HG03108 (cell line): Measurements from ENCODE around the gene UIMC1.
"Not testable (repeated sequence)": the region's sequence is repeated elsewhere in the genome, so short reads cannot be mapped to it uniquely, and the experiment has no call there.

Source experiments
- ATAC-seq: cut with Tn5 transposase; IDR thresholded peaks from one replicate; pipeline ENCODE4 v1.9.1; 2021; ENCODE audit warnings: moderate library complexity; ENCODE audit not compliant: unreplicated experiment

The UIMC1 gene

GRCh38 chr5:177008716-177009115 is 2.1 kb upstream of the UIMC1 start:
- ATAC-seq, result no peak

DNA sequence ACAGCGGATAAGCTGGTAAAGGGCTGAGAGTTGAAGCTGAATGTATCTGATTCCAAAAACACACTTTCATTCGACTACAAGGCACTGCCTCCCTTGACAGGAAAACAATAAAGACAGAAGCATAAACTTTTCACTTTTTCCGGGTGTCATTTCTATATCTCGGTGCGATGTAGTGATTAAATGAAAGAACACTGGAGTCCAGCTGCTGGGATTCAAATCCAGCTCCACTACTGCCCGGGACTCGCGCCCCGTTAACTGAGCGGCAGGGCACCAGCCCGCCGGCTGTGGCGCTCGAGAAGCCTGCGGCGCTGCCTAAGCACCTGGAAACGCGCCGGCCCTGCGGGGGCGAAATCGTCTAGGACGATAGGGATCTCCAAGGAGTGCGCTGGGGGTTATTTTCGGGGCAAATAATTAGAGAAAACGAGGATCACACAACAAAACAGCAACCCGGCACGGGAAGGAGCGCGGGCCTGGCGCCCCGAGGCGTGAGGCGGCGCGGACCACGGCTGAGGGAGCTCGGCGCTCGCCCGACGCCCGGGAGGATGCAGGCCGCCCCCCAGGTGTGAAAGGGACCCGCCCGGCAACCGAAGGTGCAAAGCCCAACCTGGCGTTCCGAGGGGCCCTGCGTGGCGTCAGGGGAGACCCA is 837 bp downstream of the UIMC1 start:
- peak; percentile 64 for ATAC-seq

DNA sequence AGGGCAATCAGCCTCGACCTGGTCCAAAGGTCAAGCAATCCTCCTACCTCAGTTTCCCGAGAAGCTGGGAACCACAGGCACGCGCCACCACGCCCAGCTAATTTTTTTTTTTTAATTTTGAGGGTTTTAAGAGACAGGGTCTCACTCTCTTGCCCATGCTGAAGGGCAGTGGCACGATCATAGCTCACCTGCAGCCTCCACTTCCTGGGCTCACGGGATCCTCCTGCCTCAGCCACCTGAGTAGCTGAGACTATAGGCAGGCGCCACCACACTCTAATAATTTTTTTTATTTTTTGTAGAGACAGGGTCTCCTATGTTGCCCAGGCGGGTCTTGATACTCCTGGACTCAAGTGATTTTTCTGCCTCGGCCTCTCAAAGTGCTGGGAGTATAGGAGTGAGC is 1.6 kb downstream of the UIMC1 start:
- ATAC-seq, result no peak

DNA sequence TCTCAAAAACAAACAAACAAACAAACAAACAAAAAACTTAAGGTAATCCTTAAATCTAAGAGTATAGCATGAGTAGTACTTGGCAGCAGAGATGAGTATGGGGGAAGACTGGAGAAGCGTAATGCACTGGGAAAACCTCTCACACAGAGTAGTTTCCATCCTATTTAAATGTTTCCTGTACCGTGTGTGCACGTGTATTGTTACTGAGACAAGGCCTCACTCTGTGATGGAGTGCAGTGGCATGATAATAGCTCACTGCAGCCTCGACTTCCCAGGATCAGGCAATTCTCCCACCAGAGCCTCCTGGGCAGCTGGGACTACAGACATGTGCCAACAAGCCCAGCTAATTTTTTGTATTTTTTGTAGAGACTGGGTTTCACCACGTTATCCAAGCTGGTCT is 2.9 kb downstream of the UIMC1 start:
- no peak for ATAC-seq

- ATAC-seq, result not testable (repeated sequence)
Observed at GRCh38 chr5:176999526-176999925, 7.1 kb downstream of the UIMC1 start.

DNA sequence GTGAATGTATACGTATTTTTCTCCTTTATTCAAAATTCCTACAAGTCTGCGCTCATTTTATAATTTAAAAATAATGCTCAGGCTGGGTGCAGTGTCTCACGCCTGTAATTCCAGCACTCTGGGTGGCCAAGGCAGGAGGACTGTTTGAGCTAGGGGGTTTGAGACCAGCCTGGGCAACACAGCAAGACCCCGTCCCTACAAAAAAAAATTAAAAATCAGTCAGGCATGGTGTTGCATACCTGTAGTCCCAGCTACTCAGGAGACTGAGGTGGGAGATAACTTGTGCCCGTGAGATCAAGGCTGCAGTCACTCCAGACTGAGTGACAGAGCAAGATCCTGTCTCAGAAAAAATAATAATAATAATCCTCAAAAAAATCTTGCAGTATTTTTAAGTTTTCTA is 7.8 kb downstream of the UIMC1 start:
- ATAC-seq, result no peak

DNA sequence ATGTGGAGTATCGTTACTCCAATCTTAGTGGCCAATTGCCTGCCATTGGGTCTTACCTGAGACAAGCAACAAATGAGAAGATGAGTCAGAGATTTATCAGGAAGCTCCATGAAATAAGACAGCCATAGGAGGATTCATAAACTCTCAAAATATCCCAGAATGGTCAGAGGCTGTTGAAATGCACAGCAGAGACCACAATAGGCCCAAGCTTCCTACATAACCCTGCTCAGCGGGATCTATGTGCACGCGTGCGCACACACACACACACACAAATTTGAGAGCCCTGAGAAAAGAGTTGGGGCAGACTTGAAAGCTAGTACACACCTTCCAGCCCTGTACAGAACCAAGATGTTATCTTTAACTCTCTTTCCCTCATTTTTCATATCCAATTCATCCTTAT is 9.8 kb downstream of the UIMC1 start:
- no peak for ATAC-seq

DNA sequence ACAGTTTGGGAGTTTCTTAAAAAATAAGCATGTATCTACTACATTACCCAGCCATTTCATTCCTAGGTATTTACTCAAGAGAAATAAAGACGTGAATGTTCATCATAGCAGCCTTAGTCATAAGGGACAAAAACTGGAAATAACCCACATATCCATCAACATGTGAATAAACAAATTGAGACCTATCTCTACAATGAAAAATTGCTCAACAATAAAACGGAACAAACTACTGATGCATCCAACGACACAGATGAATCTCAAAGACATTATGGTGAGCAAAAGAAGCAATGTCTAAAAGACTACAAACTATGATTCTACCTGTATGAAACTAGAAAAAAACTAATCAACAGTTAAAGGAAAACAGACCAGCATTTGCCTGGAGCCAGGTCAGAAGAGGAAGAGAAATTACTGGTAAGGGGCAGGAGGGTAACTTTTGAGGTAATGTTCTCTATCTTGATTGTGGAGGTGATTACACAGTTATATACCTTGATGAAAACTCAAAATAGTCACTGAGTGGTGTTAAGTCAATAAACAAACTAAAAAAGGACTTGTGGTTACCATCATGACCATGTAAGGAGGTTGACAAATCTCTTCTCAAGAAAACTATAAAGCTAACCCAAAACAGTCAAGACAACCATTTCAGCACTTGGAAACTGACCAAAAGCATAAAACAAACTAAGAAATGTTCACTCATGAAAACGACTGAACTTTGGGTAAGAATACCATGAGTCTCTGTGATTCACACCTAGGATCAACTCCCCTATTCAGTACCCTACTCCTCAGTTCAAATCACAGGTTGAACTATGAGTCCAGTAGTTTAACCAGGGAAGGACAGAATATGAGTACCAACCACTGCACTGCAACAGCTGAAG is 10.4 kb downstream of the UIMC1 start:
- peak; percentile 54 for ATAC-seq

DNA sequence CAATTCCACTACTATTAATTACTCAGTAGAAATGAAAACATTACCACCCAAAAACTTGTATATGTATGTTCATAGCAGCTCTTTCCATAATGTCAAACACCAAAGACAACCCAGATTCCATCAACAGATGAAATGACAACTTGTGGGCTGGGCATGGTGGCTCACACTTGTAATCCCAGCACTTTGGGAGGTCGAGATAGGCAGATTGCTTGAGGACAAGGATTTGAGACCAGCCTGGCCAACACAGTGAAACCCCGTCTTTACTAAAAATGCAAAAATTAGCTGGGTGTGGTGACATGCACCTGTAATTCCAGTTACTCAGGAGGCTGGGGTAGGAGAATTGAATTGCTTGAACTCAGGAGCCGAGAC is 11.5 kb downstream of the UIMC1 start:
- ATAC-seq, result no peak

- ATAC-seq, result no peak
Observed at GRCh38 chr5:176994460-176995121, 12.0 kb downstream of the UIMC1 start.

DNA sequence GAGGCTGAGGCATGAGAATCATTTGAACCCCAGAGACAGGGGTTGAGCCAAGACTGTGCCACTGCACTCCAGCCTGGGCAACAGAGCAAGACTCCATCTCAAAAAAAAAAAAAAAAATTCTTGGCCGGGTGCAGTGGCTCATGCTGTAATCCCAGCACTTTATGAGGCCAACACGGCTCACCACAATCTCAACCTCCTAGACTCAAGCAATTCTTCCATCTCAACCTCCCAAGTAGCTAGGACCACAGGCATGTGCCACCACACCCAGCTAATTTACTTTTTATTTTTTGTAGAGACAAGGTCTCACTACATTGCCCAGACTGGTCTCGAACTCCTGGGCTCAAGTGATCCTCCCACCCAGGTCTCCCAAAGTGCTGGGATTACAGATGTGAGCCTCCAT is 13.5 kb downstream of the UIMC1 start:
- ATAC-seq, result not testable (repeated sequence)

- no peak for ATAC-seq
Observed at GRCh38 chr5:176987583-176987982, 19.0 kb downstream of the UIMC1 start.

DNA sequence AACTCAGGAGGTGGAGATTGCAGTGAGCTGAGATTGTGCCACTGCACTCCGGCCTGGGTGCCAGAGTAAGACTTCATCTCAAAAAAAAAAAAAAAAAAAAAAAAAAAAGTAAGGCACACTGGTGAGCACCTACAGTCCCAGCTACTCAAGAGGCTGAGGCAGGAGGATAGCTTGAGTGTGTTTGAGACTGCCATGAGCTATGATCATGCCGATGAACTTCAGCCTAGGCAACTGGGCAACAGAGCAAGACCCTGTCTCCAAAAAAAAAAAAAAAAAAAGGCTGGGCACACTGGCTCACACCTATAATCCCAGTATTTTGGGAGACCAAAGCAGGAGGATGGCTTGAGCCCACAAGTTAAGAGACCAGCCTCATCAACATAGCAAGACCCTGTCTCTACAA is 20.3 kb downstream of the UIMC1 start:
- ATAC-seq, result no peak

GRCh38 chr5:176985516-176985915 is 21.1 kb downstream of the UIMC1 start:
- peak; percentile 83 for ATAC-seq

DNA sequence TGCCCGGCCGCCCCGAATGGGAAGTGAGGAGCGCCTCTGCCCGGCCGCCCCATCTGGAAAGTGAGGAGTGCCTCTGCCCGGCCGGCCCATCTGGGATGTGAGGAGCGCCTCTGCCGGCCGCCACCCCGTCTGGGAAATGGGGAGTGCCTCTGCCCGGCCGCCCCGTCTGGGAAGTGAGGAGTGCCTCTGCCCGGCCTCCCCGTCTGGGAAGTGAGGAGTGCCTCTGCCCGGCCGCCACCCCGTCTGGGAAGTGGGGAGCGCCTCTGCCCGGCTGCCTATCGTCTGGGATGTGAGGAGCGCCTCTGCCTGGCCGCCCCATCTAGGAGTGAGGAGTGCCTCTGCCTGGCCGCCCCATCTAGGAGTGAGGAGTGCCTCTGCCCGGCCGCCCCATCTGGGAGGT is 22.4 kb downstream of the UIMC1 start:
- not testable (repeated sequence) for ATAC-seq

- not testable (repeated sequence) for ATAC-seq
Observed at GRCh38 chr5:176983593-176983992, 23.0 kb downstream of the UIMC1 start.

DNA sequence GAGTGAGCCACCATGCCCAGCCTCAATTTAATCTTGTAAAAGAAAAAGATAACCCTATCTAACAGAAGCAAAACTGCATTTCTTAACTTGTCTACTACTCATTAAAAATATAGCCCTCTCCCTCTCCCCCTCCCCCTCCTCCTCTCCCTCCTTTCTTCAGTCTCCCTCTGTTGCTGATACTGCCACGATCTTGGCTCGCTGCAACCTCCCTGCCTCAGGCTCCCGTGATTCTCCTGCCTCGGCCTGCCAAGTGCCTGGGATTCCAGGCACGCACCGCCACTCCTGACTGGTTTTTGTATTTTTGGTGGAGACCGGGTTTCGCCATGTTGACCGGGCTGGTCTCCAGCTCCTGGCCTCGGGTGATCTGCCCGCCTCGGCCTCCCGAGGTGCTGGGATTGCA is 23.5 kb downstream of the UIMC1 start:
- not testable (repeated sequence) for ATAC-seq

- ATAC-seq, result no peak
Observed at GRCh38 chr5:176980818-176981217, 25.8 kb downstream of the UIMC1 start.

DNA sequence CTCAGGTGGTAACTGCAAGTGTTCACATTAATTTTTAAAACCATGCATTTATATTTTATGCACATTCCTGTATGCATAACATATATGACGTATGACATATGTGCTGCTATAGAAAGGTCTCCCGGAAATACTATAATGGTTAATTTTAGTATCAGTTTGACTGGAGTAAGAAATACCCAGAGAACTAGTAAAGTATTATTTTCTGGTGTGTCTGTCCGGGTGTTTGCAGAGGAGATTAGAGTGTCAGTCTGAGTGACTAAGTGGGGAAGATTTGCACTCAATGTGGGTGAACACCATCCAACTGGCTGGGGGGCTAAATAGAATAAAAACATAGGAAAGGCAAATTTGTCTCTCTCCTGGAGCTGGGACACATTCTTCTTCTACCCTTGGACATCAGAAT is 26.9 kb downstream of the UIMC1 start:
- no peak for ATAC-seq

DNA sequence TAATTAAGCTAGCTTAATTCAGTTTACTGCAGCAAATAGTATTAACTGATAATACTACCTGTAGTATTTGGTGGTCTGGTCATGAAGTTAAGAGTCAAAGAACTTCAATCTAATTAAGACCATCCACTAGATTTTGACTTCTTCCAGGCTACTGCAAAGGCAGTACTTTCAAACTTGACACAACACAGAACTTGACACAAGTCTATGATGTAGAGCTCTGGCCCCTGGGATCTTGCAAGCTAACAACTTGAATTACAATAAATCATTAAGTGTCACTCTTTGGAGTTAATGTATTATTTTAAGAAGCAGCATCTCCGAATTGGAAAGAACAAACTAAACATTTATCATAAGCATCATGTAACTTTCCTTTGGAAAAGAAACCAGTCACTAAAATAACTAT is 40.9 kb downstream of the UIMC1 start:
- no peak for ATAC-seq

DNA sequence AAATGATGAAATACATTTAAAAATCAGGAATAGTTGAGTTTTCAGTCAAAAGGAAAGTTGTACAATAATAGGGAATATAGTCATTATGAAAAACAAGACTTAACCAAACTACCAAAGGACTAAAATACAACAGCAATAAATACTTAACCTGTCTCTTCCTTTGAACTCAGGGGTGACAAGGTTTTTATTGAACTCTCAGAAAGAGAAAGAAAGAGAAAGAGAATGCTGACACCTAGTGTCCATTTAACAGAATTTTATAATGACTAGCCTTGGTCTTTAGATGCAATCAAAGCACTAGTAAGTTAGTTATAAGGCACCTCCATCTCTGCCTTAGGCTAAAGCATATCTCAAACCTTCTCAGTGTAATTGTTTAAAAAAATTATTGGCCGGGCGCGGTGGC is 47.5 kb downstream of the UIMC1 start:
- no peak for ATAC-seq

DNA sequence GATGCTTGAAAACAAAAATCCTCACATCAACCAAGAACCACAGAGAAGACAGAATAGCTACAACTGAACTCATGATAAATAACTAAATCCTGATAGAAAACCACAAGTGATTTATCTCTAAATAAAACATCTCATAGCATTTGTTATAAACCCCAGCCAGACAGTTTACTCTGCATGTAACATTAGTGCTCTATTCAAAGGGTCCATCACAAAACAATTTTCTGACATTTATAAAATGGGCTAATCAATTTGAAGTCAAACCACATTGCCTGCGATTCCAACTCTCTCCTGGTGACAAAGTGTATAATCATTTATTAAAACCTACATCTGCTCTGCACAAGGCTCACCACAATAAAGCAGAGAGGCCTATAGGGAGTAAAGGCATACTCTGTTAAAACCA is 49.8 kb downstream of the UIMC1 start:
- ATAC-seq, result no peak
